Measurements from ENCODE around the gene DOCK11.

DNA sequence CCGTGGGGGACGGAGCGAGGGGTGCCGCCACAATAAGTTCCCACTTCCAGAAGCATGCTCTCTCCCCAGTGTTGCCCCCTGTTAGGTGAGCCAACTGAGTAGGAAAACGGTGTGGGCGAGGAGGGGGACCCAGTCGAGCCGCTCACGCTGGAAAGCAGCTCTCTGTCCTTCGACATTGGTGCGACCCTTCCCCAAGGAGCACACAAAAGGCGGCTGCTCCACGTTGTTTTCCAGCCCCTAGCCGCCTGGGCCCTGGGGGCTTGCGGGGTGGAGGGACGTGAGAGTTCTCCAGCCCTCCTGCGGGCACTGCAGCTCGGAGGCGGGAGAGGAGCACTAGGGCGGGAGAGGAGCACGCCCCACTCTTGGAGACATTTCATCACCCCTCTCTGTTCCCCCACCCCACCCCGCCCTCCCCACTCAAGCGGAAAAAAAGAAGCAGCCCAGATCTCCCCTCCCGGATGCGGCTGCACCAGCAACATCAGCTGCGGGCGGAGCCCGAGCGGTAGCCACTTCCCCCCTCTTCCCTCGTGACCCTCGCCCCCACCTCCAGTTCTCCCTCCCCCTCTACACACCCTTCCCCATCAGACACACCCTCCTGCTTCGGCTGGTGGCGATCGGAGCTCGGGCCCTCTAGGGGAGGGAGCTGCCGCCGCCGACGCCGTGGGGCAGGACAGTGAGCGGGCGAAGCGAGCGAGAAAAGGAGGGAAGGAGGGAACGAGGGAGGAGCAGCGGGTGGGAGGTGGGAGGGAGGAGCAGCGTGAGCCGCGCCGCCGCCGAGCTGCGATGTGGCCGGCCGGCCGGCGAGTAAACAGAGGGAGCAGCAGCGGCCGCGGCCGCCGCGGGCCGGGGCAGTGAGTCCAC is at the start of gene DOCK11:
- TF ChIP-seq SIN3A (IDR thresholded peaks at IDR 0.05; ENCODE audit: borderline replicate concordance, insufficient read depth, low read length) (no peak), TAF1 (IDR thresholded peaks at IDR 0.05; ENCODE audit: borderline replicate concordance, insufficient read depth, low read length) (no peak)
- TF ChIP-seq, protein P1, sequence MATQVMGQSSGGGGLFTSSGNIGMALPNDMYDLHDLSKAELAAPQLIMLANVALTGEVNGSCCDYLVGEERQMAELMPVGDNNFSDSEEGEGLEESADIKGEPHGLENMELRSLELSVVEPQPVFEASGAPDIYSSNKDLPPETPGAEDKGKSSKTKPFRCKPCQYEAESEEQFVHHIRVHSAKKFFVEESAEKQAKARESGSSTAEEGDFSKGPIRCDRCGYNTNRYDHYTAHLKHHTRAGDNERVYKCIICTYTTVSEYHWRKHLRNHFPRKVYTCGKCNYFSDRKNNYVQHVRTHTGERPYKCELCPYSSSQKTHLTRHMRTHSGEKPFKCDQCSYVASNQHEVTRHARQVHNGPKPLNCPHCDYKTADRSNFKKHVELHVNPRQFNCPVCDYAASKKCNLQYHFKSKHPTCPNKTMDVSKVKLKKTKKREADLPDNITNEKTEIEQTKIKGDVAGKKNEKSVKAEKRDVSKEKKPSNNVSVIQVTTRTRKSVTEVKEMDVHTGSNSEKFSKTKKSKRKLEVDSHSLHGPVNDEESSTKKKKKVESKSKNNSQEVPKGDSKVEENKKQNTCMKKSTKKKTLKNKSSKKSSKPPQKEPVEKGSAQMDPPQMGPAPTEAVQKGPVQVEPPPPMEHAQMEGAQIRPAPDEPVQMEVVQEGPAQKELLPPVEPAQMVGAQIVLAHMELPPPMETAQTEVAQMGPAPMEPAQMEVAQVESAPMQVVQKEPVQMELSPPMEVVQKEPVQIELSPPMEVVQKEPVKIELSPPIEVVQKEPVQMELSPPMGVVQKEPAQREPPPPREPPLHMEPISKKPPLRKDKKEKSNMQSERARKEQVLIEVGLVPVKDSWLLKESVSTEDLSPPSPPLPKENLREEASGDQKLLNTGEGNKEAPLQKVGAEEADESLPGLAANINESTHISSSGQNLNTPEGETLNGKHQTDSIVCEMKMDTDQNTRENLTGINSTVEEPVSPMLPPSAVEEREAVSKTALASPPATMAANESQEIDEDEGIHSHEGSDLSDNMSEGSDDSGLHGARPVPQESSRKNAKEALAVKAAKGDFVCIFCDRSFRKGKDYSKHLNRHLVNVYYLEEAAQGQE (IDR thresholded peaks at IDR 0.05; ENCODE audit: insufficient read depth in 1 of 2, low read depth in 2 of 2, low read length in 2 of 2): 0 out of 4 replicates have a peak, but pooled peaks of 1 of the 2 experiments have one; percentile 17

Data from PFSK-1 (cell line).